SJCRH30 (cell line): ENCODE measurements around the gene RABL6. TPM values are rescaled to one million over a fixed set of nuclear protein-coding genes. Genes with fewer than 3 reads are reported as not detected.

Experiments
- DNase-seq, 2 experiments: peaks; one replicate each; pipeline ENCODE4 v3.0.0-alpha.2; 2015 to 2020
- H3K27ac ChIP-seq: fragments of 250-450 bp; sonication (Bioruptor Pico); 2 replicates; pipeline ENCODE4 v1.5.1; 2020; ENCODE audit warnings: mild to moderate bottlenecking, moderate library complexity
- H3K27me3 ChIP-seq: fragments of 250-450 bp; sonication (Bioruptor Pico); 2 replicates; pipeline ENCODE4 v1.5.1; 2020; ENCODE audit warnings: mild to moderate bottlenecking, moderate library complexity
- H3K36me3 ChIP-seq: fragments of 250-450 bp; sonication (Bioruptor Pico); 2 replicates; pipeline ENCODE4 v1.5.1; 2020; ENCODE audit warnings: mild to moderate bottlenecking, moderate library complexity
- H3K4me1 ChIP-seq: fragments of 250-450 bp; sonication (Bioruptor Pico); 2 replicates; pipeline ENCODE4 v1.5.1; 2020; ENCODE audit warnings: mild to moderate bottlenecking, moderate library complexity
- H3K4me3 ChIP-seq: fragments of 250-450 bp; sonication (Bioruptor Pico); 2 replicates; pipeline ENCODE4 v1.5.1; 2020; ENCODE audit warnings: mild to moderate bottlenecking, moderate library complexity
- H3K9me3 ChIP-seq: fragments of 250-450 bp; sonication (Bioruptor Pico); replicated peaks from 2 replicates; pipeline ENCODE4 v1.5.1; 2020; ENCODE audit warnings: mild to moderate bottlenecking, moderate library complexity
- total RNA-seq: library from RNA; depleted of rRNA; stranded (reverse); fragments of >200 nt; shearing (Covaris generic); gene quantifications from 2 replicates; pipeline ENCODE4 v1.2.3, GENCODE V29; 2014; rRNA removed

The RABL6 gene
- total RNA-seq, 1 experiment from 2014 or later: 102 TPM

- Histone ChIP-seq H3K4me3 (peak within 1 kb of the TSS; percentile 98), H3K27me3 (no peaks in the 10 kb centered on the region), H3K9me3 (no peaks in the 10 kb centered on the region), H3K36me3 (peaks cover 1% of the 10 kb centered on the region), H3K4me1 (peaks cover 8% of the 10 kb centered on the region; the same call in 1 of the 2 replicates), H3K27ac (peak within 1 kb of the TSS; percentile 62)
- peak; percentile 98 for DNase-seq
Measured at GRCh38 chr9:136885950-136886578, 78.3 kb downstream of the RABL6 start, which contains the start of gene TRAF2. Gene TRAF2 (plus strand): TSS chr9:136886516. CDS start chr9:136898741, 12,225 bp downstream.

GRCh38 chr9:136886610-136887597 is 79.2 kb downstream of the RABL6 start:
- Histone ChIP-seq H3K27ac (peak overlapping the region; percentile 62), H3K36me3 (peaks cover 7% of the 10 kb centered on the region), H3K4me1 (peaks cover 8% of the 10 kb centered on the region; the same call in 1 of the 2 replicates), H3K27me3 (no peaks in the 10 kb centered on the region), H3K4me3 (peak overlapping the region; percentile 98), H3K9me3 (no peaks in the 10 kb centered on the region)
- DNase-seq: peak; percentile 50 to 58

GRCh38 chr9:136888454-136888853 is 80.7 kb downstream of the RABL6 start:
- Histone ChIP-seq H3K9me3 (no peaks in the 10 kb centered on the region), H3K4me3 (no peak overlapping the region), H3K4me1 (no peaks in the 10 kb centered on the region), H3K27ac (no peak overlapping the region), H3K36me3 (peaks cover 9% of the 10 kb centered on the region), H3K27me3 (no peaks in the 10 kb centered on the region)
- no peak for DNase-seq

GRCh38 chr9:136889858-136890257 is 82.1 kb downstream of the RABL6 start:
- no peaks in the 10 kb centered on the region for H3K9me3 ChIP-seq

GRCh38 chr9:136890661-136891060 is 82.9 kb downstream of the RABL6 start:
- no peak overlapping the region for H3K4me3 ChIP-seq
- H3K27me3 ChIP-seq: no peaks in the 10 kb centered on the region
- H3K4me1 ChIP-seq: no peaks in the 10 kb centered on the region
- no peak for DNase-seq
- H3K9me3 ChIP-seq: no peaks in the 10 kb centered on the region
- H3K36me3 ChIP-seq: peaks cover 9% of the 10 kb centered on the region
- H3K27ac ChIP-seq: no peak overlapping the region

More at GRCh38 chr9:136889858-136890257, 82.1 kb downstream of the RABL6 start:
- Histone ChIP-seq H3K36me3 (peaks cover 9% of the 10 kb centered on the region), H3K4me3 (no peak overlapping the region), H3K27me3 (no peaks in the 10 kb centered on the region), H3K27ac (no peak overlapping the region), H3K4me1 (no peaks in the 10 kb centered on the region)
- no peak for DNase-seq

Other genes with a start within 250 kb of the RABL6 start
- gene EGFL7, start 145.0 kb upstream of the RABL6 start, total RNA-seq: 0.71 and 0.81 TPM in 2 replicates
- gene AGPAT2, start 120.5 kb upstream of the RABL6 start, total RNA-seq: 11.2 and 11.8 TPM in 2 replicates
- 5.0 and 6.1 TPM in 2 replicates for gene DIPK1B, start 95.4 kb upstream of the RABL6 start, total RNA-seq
- 0.10 TPM in 1 of 2 replicates, not detected in the other for gene LCN10, start 65.0 kb upstream of the RABL6 start, total RNA-seq
- gene LCN6, start 59.4 kb upstream of the RABL6 start, total RNA-seq: not detected in 2 replicates
- gene LCN8, start 49.7 kb upstream of the RABL6 start, total RNA-seq: not detected in 2 replicates
- not detected in 2 replicates for gene LCN15, start 43.4 kb upstream of the RABL6 start, total RNA-seq
- 17.3 and 26.2 TPM in 2 replicates for gene TMEM141, start 16.6 kb upstream of the RABL6 start, total RNA-seq
- gene CCDC183, start 11.6 kb upstream of the RABL6 start, total RNA-seq: 0.14 TPM in 1 of 2 replicates, not detected in the other
- 0.35 and 0.77 TPM in 2 replicates for gene AJM1, start 34.5 kb downstream of the RABL6 start, total RNA-seq
- 79.9 and 109 TPM in 2 replicates for gene PHPT1, start 41.5 kb downstream of the RABL6 start, total RNA-seq
- 1.9 and 4.4 TPM in 2 replicates for gene MAMDC4, start 44.4 kb downstream of the RABL6 start, total RNA-seq
- gene EDF1, start 58.4 kb downstream of the RABL6 start, total RNA-seq: 410 and 447 TPM in 2 replicates
- gene TRAF2, start 78.6 kb downstream of the RABL6 start, total RNA-seq: 19.5 and 23.6 TPM in 2 replicates
- 37.1 and 40.4 TPM in 2 replicates for gene FBXW5, start 136.8 kb downstream of the RABL6 start, total RNA-seq
- gene C8G, start 137.3 kb downstream of the RABL6 start, total RNA-seq: not detected in 2 replicates
- not detected in 2 replicates for gene LCN12, start 144.3 kb downstream of the RABL6 start, total RNA-seq
- gene PTGDS, start 169.6 kb downstream of the RABL6 start, total RNA-seq: not detected in 2 replicates
- not detected in 2 replicates for gene LCNL1, start 175.0 kb downstream of the RABL6 start, total RNA-seq
- gene PAXX, start 184.5 kb downstream of the RABL6 start, total RNA-seq: 25.9 and 27.8 TPM in 2 replicates
- 0.28 and 0.55 TPM in 2 replicates for gene CLIC3, start 188.6 kb downstream of the RABL6 start, total RNA-seq
- 4.0 and 4.6 TPM in 2 replicates for gene ABCA2, start 220.3 kb downstream of the RABL6 start, total RNA-seq
- gene FUT7, start 224.1 kb downstream of the RABL6 start, total RNA-seq: not detected in 2 replicates
- 0.51 and 0.91 TPM in 2 replicates for gene NPDC1, start 238.2 kb downstream of the RABL6 start, total RNA-seq
- 1.9 and 2.0 TPM in 2 replicates for gene ENTPD2, start 246.1 kb downstream of the RABL6 start, total RNA-seq